ENCODE measurements around the gene PDGFA.

DNA sequence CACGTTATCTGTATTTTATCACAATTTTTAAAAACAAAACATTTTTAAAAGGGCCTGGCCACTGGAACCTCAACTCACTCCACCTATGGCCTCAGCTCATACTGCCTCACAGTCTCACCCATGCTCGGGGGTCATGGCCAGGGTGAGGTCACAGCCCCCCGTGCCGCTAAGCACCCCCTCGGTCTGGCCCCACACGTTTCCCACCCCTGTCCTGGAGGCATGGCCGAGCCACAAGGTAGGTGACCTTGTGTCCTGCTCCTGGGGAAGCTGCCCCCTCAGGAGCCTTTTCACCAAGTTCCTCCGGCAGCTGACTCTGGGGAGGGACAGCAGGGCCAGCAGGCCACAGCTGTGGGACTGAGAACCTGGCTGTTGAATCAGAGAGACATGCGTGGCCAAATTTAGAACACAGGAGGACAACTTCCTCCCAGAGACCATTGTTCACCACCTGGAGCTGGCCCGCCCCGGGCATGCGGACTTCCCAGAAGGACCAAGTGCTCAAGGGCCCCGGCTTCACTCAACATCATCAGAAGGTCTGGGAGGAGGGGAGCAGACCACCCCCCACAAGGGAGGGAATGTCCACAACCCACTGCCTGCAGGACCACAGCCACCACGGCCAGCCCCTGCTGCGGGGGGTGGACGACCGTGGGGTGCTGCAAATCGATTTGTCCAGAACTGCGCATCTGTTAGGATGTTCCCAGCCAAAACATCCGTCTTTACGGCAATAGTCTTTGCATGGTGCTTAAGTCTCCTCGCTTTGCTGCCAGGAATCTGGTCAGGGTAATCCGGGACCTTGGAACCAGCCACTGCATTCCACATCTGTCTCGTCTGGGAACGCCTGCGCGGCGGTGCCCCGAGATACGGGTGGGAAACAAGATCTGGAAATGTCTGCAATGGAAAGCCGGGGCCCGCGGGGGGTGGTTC is 48.6 kb upstream of the PDGFA start:
- TF ChIP-seq, protein P1, sequence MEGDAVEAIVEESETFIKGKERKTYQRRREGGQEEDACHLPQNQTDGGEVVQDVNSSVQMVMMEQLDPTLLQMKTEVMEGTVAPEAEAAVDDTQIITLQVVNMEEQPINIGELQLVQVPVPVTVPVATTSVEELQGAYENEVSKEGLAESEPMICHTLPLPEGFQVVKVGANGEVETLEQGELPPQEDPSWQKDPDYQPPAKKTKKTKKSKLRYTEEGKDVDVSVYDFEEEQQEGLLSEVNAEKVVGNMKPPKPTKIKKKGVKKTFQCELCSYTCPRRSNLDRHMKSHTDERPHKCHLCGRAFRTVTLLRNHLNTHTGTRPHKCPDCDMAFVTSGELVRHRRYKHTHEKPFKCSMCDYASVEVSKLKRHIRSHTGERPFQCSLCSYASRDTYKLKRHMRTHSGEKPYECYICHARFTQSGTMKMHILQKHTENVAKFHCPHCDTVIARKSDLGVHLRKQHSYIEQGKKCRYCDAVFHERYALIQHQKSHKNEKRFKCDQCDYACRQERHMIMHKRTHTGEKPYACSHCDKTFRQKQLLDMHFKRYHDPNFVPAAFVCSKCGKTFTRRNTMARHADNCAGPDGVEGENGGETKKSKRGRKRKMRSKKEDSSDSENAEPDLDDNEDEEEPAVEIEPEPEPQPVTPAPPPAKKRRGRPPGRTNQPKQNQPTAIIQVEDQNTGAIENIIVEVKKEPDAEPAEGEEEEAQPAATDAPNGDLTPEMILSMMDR (IDR thresholded peaks at IDR 0.05): no peak
- no peak for TF ChIP-seq POLR2A (IDR thresholded peaks at IDR 0.05)
